GM20000 (cell line): ENCODE results near the gene XRN1.
"Not testable (repeated sequence)": the region's sequence is repeated elsewhere in the genome, so short reads cannot be mapped to it uniquely, and the experiment has no call there.

Experiments used
- DNase-seq: peaks from one replicate; pipeline ENCODE4 v3.0.0; 2012; ENCODE audit warnings: low spot score
- TF ChIP-seq, protein P1 (sequence below): IDR thresholded peaks from 2 replicates; pipeline ENCODE4 v1.5.1; 2012; ENCODE audit warnings: mild to moderate bottlenecking, control low read depth; ENCODE audit errors: extremely low read depth, missing control alignments

XRN1 gene

DNA sequence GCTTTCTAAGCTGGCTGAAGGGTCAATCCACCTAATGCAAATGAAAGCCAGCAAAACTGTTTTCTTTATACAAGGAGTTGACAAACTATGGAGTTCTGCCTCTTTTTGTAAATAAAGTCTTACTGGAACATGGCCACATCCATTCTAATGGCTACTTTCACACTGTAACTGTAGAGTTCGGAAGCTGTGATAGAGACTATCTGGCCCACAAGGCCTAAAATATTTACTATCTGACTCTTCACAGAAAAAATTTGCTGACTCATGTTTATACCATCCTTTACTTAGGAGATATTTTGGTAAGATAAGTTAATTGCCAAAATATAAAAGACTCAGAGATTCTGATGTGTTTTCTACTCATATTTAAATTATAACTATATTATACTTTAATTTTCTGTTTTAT is 128.7 kb downstream of the XRN1 start:
- TF ChIP-seq, protein P1, sequence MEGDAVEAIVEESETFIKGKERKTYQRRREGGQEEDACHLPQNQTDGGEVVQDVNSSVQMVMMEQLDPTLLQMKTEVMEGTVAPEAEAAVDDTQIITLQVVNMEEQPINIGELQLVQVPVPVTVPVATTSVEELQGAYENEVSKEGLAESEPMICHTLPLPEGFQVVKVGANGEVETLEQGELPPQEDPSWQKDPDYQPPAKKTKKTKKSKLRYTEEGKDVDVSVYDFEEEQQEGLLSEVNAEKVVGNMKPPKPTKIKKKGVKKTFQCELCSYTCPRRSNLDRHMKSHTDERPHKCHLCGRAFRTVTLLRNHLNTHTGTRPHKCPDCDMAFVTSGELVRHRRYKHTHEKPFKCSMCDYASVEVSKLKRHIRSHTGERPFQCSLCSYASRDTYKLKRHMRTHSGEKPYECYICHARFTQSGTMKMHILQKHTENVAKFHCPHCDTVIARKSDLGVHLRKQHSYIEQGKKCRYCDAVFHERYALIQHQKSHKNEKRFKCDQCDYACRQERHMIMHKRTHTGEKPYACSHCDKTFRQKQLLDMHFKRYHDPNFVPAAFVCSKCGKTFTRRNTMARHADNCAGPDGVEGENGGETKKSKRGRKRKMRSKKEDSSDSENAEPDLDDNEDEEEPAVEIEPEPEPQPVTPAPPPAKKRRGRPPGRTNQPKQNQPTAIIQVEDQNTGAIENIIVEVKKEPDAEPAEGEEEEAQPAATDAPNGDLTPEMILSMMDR = no peak
- no peak for DNase-seq

DNA sequence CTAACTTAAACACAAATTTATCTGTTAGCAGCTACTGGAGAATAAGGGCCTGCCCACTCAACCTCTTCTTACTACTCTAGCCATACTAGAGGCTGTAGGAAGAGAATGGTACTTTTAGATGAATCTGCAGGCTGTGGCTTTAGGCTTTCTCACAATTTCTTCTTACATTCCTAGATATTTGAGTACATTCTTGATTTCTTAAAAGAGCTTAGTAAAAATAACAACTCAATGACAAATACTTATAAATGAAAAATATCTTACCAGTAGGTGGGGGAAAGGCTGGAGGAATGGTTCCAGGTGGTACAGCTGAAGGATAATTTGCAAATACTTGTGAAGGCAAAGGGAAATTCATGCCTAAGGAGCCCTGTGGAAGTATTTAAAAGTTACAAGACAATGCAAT is 129.5 kb downstream of the XRN1 start:
- TF ChIP-seq, protein P1 = no peak
- DNase-seq = no peak

DNA sequence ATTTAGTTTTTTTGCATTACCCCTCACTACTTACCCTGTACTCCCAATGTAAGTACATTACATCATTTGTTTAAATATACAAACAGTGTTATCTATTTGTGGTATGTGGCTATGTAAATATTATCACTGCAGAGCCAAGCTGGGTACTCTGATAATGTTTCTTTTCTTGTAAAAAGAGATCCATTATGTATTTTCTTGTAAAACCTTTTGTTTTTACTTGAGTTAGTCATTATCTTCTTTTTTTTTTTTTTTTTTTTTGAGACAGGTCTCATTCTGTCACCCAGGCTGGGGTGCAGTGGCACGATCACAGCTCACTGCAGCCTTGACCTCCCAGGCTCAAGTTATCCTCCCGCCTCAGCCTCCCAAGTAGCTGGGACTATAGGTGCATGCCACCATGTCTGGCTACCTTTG is 131.9 kb downstream of the XRN1 start:
- not testable (repeated sequence) for DNase-seq

DNA sequence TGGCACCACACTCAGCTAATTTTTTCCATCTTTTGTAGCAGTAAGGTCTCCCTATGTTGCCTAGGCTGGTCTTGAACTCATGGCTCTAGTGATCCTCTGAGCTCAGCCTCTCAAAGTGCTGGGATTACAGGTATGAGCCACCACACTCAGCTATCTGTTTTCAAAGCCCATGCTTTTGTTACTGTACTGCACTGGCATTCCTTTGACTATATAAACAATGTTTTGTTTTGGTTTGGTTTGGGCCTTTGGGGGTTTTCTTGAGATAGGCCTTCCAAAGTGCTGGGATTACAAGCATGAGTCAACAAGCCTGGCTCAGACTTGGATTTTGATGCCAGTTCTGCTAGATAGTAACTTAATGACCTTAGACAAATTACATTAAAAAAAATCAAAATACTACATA is 132.8 kb downstream of the XRN1 start:
- TF ChIP-seq, protein P1 = no peak
- DNase-seq = no peak

DNA sequence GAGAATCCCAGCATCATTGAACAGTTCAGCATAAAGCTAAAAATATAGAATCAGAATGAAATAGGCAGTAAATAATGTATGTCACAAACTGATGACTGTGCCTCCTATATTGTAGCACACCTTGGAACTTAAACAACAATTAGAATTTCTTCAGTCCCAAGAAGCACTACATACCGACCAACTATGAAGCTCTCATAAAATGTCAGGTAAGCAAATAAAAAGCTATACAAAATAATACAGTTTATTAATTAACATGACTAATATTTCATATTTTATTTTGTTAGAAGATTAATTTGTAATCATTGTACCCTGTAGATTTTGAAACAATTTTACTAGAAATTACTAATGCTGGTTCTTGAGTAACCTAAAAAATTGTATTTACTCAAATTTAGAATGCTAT is 137.4 kb downstream of the XRN1 start:
- DNase-seq = no peak
- TF ChIP-seq, protein P1 = no peak

DNA sequence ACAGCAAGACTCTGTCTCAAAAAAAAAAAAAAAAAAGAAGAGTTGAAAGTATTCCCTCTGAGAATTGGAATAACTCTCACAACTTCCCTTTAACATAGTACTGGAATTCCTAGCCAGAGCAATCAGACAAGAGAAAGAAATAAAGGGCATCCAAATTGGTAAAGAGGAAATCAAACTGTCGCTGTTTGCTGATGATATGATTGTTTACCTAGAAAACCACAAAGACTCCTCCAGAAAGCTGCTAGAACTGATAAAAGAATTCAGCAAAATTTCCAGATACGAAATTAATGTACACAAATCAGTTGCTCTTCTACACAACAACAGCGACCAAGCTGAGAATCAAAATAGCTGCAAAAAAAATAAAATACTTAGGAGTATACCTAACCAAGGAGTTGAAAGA is 145.0 kb downstream of the XRN1 start:
- not testable (repeated sequence) for DNase-seq

DNA sequence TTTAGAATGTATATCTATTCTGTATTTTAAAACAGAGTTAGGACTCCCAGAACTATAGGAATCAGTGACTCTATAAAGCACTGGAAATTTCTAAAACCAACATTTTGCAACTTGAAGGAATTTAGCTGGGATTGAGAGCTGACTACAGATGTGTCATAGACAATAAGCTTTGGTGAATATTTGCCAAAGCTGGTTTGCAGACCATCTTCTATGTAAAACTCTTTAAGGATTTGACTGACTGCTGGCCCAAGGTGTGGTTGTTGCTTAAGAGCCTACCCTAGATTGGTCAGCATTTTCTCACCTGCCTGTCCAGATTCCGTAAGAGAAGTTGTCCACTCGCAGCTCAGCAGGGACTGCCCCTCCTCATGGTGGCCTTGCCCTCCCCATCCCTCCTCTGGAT is 149.2 kb downstream of the XRN1 start:
- TF ChIP-seq, protein P1 = no peak
- no peak for DNase-seq

DNA sequence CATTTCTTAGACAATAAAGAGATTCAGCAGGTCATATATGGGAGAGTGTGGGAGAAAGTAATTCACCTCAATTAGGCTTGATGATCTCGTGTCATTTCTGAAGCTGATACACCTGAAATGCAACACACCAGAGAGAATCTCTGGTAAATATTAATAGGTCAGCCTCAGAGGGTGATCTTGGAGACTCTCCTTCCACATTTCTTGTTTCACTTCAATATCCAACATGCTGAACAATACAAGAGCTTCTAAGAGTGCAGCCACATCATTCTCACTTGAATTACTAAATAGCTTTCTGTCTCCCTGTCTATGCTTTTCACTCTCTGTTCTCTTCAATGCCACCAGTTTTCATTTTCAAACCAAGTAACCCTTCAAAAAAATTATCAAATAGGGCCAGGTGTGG is 151.3 kb downstream of the XRN1 start:
- DNase-seq = no peak
- TF ChIP-seq, protein P1 = no peak
